ENCODE measurements around the gene ABCC4.

ABCC4 gene

DNA sequence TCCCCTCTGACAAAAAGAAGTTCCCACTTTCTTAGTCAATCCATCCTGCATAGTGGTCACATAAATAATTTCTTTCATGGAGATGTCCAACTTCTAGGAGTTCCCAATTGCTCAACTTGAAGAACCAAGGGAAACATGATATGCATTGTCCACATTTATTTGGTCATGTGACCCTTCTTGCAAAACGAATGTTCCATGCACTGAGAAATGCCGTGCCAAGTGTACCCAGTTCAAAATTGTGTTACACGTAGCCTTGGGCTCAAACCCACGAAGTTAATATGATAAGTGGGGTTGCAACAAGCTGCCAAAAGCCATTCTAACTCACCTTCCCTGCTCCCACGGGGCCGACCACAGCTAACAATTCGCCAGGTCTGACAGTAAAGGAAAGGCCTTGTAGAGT is 113.1 kb downstream of the ABCC4 start:
- TF ChIP-seq, protein P1, sequence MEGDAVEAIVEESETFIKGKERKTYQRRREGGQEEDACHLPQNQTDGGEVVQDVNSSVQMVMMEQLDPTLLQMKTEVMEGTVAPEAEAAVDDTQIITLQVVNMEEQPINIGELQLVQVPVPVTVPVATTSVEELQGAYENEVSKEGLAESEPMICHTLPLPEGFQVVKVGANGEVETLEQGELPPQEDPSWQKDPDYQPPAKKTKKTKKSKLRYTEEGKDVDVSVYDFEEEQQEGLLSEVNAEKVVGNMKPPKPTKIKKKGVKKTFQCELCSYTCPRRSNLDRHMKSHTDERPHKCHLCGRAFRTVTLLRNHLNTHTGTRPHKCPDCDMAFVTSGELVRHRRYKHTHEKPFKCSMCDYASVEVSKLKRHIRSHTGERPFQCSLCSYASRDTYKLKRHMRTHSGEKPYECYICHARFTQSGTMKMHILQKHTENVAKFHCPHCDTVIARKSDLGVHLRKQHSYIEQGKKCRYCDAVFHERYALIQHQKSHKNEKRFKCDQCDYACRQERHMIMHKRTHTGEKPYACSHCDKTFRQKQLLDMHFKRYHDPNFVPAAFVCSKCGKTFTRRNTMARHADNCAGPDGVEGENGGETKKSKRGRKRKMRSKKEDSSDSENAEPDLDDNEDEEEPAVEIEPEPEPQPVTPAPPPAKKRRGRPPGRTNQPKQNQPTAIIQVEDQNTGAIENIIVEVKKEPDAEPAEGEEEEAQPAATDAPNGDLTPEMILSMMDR (IDR thresholded peaks at IDR 0.05; ENCODE audit: low read depth, low read length, missing control alignments): no peak
- no peak for DNase-seq (ENCODE audit: low read depth)
- in situ Hi-C loops (cut with HindIII; ENCODE audit: low sequenced_read_pairs): no loop called here
- H3K4me3 ChIP-seq (ENCODE audit: low read depth, low read length): no peak overlapping the region

- in situ Hi-C loops (cut with HindIII; ENCODE audit: low sequenced_read_pairs): no loop called here
- H3K4me3 ChIP-seq (ENCODE audit: low read depth, low read length): no peak overlapping the region
- TF ChIP-seq, protein P1 (IDR thresholded peaks at IDR 0.05; ENCODE audit: low read depth, low read length, missing control alignments): no peak
- no peak for DNase-seq (ENCODE audit: low read depth)
These were observed 115.4 kb downstream of the ABCC4 start for GRCh38 chr13:95185851-95186250.

DNA sequence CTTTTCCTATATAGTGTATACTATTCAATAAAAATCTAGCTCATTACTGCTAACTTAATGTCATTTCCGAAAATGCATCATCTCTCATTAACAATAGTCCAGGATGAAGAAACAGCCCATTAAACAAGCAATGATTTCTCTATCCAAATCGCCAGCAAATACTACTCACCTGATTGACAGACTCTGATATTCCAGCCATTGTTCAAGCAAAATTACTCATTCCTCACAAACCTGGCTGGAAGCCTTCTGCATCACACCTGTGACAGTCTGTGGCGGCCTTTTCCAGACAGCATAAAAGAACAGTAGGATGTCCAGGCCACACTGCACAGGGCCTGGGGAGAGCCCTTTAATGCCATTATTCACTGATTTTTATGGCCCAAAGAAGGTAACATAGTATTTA is 115.9 kb downstream of the ABCC4 start:
- H3K4me3 ChIP-seq (ENCODE audit: low read depth, low read length): no peak overlapping the region
- DNase-seq (ENCODE audit: low read depth): no peak
- in situ Hi-C loops (cut with HindIII; ENCODE audit: low sequenced_read_pairs): no loop called here
- TF ChIP-seq, protein P1 (IDR thresholded peaks at IDR 0.05; ENCODE audit: low read depth, low read length, missing control alignments): no peak

DNA sequence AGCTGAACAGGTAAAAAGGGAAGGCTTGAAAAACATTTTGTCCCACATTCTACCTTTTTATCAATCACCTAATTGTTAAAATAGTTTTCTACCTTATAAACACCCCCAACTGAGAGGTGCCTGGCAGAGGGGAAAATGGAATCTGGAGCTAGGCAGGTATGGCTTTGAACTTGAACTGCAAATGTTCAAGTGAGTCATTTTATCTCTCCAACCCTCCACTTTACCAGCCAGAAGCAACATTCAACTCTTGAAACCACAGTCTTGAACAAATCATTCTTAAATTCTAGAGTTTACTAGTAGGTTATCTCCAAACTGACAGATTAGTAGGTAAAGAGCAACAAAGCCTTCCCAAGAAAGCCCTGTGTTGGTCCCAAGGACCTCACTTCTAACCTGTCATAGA is 116.9 kb downstream of the ABCC4 start:
- TF ChIP-seq, protein P1 (IDR thresholded peaks at IDR 0.05; ENCODE audit: low read depth, low read length, missing control alignments): no peak
- H3K4me3 ChIP-seq (ENCODE audit: low read depth, low read length): no peak overlapping the region
- in situ Hi-C loops (cut with HindIII; ENCODE audit: low sequenced_read_pairs): no loop called here

DNA sequence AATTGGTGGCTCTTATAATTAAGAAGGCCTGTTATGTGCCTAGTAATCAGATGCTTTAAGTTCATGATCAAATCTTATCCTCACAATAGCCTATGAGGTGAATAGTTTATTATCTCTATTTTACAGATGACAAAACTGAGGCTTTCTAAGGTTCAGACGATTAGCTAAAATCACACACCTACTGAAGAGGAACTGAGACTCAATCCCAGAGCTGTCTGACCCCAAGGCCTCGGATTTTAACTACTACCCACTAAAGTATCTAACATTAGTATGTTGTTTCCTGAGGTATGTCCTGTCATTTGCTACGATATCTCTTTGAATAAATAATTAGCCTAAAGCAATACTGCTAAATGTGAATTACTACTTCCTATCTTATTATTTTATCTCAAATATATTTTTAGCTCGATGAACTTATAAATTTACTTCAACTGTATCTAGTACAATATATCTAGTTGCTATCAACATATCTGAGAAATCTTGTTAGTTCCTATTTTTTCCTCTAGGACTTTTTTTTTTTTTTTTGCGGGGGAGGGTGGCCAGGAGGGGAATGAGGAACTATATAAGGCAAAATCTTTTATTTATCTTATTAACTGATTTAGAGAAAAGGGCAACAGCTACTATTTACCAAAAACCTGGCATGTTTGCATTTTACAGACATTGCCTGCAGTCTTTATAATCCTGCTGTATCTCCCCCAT is 118.5 kb downstream of the ABCC4 start:
- in situ Hi-C loops (cut with HindIII; ENCODE audit: low sequenced_read_pairs): no loop called here
- TF ChIP-seq, protein P1 (IDR thresholded peaks at IDR 0.05; ENCODE audit: low read depth, low read length, missing control alignments): no peak
- DNase-seq (ENCODE audit: low read depth): no peak
- no peak overlapping the region for H3K4me3 ChIP-seq (ENCODE audit: low read depth, low read length)

More for the DNA sequence above, 116.9 kb downstream of the ABCC4 start:
- DNase-seq (ENCODE audit: low read depth): no peak

DNA sequence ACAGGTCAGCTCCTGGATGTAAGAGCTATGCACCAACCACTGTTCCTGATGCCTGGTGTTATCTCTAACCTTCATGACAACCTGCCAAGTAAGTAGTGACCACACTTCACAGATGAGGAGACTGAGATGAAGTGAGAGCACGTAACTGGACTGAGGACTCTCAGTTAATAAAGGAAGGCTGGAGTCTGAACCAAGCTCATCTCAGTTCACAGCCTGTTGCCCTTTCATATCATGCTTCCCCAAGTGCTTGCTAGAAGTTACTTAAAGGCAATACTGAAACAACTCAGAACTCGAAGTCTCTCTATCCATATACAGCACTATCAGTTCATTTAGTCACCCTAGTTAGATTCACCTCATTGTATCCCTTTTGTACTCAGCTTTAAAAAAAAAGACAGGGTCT is 119.7 kb downstream of the ABCC4 start:
- TF ChIP-seq, protein P1 (IDR thresholded peaks at IDR 0.05; ENCODE audit: low read depth, low read length, missing control alignments): no peak
- DNase-seq (ENCODE audit: low read depth): no peak
- in situ Hi-C loops (cut with HindIII; ENCODE audit: low sequenced_read_pairs): no loop called here
- no peak overlapping the region for H3K4me3 ChIP-seq (ENCODE audit: low read depth, low read length)
